GM19324 (cell line): ENCODE results near the gene WDR73.

ENCODE experiments used
- ATAC-seq: cut with Tn5 transposase; IDR thresholded peaks from one replicate; pipeline ENCODE4 v1.9.1; 2021; ENCODE audit warnings: mild to moderate bottlenecking, moderate library complexity; ENCODE audit not compliant: unreplicated experiment, low FRiP score

Gene WDR73

DNA sequence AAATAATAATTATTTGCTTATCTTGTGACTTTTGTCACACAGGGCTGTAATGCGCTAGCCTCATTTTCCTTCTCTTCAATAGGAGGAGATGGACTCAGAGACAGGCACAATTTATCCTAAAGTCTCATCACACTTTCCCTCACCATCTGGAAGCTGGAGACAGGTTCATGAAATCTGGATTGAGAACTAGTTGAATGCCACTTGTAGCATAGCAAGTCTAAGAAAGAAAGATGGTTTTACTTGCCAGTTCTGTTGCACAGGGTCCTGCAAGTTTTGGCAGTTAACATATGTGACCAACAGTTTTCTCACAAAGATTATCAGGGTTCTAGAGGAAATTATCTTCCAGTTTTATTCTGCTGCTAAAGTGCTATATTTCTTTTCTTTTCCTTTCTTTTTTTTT is 62.3 kb downstream of the WDR73 start:
- no peak for ATAC-seq

DNA sequence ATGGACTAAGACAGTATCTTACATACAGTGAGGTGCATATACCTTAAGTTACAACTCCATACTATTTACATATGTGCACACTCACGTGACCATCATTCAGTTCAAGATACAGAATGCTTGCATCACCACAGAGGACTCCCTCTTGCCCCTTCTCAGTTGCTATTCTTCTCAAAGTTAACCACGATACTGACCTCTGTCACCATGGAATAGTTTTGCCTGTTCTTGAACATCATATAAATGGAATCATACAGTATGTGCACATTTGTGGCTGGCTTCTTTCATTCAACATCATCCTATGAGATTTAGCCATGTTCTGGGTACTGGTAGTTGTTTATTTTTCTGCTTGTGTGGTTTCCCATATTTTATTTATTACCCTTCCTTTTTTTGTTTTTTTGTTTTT is 63.7 kb downstream of the WDR73 start:
- ATAC-seq, result no peak
